Forelimb muscle (tissue), 1 donor: ENCODE results near the gene KRIT1. TPM values are rescaled to one million over a fixed set of nuclear protein-coding genes. Genes with fewer than 3 reads are reported as not detected.
"Not testable (repeated sequence)": the region's sequence is repeated elsewhere in the genome, so short reads cannot be mapped to it uniquely, and the experiment has no call there.

Source experiments
- DNase-seq: peaks from one replicate; pipeline ENCODE4 v3.0.0-alpha.2; 2013; ENCODE audit warnings: low read depth
- polyA plus RNA-seq: library from polyadenylated mRNA; unstranded; fragments of 120-200 nt; gene quantifications from one replicate; pipeline ENCODE4 v1.2.1, GENCODE V29; 2013; ENCODE audit not compliant: insufficient read length

Gene KRIT1
- polyA plus RNA-seq, 1 donor, result 23.9 TPM

DNA sequence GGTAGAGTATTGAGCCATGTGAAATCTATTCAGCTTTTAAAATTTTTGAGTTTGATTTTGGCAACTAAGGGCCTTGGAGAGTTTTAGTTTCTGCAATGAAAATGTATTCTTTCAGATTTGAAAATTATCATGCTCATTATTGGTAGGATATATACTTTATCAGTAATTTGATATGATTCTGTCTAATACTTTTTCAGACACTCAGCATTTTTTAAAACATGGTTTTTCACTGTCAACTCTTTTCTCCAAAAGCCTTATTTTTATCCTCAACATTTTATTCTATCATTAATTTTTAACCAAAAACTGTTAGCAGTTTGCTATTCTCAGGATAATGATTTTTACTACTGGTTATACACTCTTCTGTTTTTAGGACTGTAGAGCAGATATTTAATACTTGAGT lies 4.9 kb upstream of the KRIT1 start:
- no peak for DNase-seq

DNA sequence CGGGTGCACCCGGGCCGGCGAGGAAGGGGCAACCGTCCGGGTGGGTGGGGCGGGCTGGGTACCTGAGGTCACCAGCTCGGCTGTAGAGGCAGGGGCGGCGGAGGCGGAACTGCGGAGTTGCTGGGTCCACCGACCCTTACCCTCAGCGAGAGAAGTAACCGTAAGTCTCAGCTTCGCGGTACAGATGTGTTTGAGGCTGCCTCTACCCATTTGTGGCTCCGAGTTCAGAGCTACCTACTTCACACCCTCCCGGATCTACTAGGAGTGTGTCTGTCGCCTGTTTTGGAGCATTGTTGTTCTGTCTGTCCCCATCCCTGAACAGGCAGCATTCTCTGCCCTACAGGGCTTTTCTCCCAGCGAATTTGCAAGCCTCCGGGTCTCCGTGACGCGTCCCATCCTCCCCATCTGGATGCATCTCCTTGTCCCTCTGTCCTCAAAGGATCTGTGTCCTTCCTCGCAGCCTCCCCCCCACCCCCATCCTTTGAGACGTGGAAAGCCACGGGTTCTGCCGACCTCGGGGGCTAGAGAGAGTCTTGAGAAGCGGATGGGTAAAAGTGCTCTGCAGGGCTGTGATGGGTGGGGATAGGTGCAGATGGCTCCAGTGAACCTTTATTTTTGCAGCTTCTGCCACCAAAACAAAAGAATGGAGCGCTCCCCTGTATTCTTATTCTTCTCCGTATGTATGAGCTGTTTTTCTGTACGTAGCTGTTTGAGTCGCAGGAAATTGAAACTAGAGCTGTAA lies 817 bp upstream of the KRIT1 start:
- peak; percentile 4 for DNase-seq

DNA sequence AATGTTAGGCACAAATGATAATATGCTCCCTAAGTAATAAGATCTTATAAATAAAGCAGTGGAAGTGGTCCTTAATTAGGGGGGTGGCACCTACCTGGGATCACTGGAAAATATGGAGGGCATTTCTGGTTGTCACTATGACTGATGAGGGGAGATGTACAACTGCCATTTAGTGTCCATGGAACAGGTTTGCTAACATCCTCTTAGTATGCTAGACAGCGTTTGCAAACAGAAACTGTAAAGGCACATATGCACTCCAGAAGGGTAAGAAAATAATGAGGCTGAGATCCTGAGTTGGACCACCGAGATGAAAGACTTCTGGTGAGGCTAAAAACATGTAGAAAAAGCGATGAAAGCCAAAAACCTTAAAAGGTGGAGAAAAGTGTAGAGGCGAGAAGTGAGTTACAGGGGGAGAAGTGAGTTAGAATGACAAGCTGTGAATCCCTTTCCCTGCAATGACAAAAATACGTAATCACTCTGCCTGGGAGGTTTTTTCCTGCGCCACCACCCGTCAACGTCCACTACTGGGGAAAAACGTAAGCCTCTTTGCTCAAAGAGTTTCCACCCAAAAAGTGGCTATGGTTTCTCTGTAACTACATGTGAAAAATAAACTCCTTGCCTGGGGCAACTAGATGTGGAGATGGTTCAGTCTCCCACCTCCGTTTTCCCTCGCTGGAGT lies 767 bp downstream of the KRIT1 start:
- peak; percentile 6 for DNase-seq

DNA sequence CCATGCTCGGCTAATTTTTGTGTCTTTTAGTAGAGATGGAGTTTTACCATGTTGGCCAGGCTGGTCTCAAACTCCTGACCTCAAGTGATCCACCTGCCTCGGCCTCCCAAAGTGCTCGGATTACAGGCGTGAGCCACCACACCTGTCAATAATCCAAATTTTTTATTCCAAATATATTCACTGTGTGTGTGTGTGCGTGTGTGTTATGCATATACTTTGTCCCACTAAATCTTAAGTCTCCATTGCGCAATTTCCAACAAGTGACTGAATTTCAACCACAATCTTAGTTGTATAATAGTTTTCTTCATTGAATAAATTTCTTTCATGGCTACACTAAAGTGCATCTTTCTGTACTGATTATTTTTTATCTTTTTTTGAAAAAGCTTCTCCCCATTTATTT lies 2.7 kb downstream of the KRIT1 start:
- DNase-seq, result no peak

DNA sequence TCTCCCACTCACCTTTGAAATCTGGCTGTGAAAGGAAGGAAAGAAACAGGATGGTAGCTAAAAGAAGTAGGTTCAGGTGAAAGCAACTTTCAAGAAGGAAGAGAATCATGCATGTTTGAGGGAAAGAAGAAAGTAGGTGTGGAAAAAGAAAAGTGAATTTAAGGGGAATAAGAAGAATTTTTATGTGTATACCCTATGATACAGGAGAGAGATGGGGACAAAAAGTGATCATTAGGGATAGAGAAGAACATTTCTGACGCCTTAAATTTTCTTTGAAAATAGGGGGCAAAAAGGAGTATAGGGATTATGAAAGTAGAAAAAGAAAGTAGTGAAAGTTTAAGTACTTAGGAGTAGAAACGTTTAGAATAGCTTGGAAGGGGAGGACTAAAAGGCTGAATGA lies 15.2 kb downstream of the KRIT1 start:
- DNase-seq, result no peak

DNA sequence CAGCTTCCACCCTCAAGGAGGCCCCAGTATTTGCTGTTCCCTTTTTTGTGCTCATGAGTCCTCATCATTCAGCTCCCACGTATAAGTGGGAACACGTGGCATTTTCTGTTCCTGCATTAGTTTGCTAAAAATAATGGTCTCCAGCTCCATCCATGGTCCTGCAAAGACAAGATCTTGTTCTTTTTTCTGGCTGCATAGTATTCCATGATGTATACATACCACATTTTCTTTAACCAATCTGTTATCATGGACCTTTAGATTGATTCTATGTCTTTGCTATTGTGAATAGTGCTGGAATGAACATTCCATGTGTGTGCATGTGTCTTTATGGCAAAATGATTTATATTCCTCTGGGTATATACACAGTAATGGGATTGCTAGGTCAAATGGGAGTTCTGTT lies 17.0 kb downstream of the KRIT1 start:
- no peak for DNase-seq

DNA sequence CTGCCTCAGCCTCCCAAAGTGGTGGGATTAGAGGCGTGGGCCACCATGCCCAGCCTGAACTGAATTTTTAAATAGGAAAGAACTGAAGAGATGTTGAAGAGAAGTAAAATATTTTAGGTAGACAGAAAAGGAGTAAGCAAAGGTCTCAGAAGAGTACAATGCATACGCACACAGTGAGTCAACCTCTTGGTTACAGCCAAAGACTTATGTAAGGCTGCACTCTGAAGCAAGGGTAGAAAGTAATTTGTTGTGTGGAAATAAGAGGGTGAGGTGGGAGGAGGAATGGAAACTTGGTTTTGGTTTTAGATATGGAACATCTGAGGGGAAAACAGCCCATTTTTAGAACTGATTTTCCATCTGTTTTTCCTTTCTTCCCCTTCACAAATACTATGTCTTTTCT lies 17.6 kb downstream of the KRIT1 start:
- no peak for DNase-seq

DNA sequence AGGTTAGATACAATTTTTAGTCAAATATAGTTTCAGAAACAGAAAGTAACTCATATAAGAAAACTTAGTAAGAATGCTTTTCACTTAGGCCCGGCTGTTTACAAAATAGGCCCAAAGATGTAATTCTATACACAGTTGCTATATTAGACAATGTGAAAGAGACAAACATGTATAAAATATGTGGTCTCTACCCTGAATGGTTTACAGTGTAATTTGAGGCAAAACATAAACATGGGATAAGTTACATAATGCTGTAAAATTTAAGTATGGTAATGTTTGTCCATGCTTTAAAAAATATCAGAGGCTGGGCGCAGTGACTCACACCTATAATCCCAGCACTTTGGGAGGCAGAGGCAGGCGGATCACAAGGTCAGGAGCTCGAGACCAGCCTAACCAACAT lies 18.7 kb downstream of the KRIT1 start:
- DNase-seq, result no peak

DNA sequence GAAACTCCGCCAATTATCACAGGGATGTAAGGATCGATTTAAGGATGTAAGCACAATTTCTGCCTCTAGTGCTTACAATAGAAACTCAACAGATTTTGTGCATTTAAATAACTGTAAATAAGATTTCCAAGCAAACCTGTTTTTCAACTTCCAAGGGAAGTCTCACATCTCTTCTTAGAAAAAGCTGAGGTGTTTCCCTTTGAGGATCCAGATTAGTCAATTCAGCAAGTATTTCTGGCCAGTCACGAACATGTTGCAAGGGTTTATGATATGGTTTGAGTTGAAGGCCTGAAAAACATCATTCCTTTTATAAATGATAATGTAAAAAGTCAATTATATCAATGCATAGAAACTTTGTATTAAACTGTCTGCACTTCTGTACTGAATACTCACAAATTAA lies 23.9 kb downstream of the KRIT1 start:
- DNase-seq, result no peak

DNA sequence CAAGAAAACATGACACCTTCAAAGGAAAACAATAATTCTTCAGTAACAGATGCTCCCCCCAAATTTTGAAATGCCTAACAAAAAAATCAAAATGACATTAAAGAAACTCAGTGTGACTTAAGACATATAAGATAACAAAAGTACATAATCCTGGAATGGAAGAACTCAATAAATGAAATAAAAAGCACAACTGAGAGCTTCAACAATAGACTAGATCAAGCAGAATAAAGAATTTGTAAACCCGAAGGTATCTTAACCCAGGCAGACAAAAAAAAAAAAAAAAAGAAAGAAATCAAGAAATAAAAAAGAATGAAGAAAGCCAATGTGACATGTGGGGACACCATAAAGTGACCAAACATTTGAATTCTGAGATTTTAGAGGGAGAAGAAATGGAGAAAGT lies 39.0 kb downstream of the KRIT1 start:
- DNase-seq, result no peak

DNA sequence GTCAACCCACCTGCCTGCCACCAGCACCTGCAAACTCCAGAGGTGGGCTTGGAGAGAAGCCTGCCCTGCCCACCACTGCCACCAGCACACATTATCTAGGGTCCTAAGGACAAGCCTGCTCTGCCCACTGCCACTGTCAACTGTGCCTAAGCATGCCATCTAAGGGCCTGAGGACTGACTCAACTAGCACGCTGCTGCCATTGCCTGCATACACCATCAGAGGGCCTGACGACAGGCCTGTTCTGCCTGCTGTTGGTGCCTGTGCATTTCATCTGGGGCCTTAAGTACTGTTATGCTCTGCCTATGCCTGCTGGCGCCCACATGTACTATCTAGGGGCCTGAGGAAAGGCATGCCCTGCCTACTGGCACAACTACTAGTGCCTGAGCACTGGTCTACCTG lies 39.7 kb downstream of the KRIT1 start:
- no peak for DNase-seq

DNA sequence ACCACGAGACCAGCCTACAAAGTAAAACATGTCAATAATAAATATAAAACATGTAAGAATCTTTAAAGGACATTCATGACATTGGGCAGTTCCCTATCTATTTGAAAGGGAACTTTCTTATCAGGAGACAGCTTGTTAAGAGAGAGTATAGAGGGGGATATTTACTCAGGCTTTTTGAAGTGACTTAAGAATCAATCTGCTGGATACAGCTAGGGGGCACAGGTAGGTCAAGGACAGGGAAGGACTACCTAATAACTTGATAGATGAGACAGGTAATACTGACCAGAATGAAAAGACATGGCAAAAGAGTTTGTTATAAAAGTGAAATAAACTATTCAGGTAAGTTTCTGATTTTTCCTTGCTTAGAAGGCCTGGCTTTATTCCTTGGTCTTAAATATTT lies 44.9 kb downstream of the KRIT1 start:
- no peak for DNase-seq

DNA sequence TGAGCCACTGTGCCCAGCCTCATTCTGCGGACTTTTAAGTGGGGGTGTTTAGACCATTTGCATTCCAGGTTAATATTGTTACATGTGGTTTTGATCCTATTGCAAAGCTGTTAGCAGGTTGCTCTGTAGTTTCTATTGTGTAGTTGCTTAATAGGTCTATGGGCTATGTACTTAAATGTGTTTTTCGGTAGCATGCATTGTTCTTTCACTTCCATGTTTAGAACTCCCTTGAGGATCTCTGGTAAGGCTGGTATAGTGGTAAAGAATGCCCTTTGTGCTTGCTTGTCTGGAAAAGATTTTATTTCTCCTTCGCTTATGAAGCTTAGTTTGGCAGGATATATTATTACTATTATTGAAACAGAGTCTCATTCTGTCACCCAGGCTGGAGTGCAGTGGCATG lies 53.4 kb downstream of the KRIT1 start:
- DNase-seq, result no peak

DNA sequence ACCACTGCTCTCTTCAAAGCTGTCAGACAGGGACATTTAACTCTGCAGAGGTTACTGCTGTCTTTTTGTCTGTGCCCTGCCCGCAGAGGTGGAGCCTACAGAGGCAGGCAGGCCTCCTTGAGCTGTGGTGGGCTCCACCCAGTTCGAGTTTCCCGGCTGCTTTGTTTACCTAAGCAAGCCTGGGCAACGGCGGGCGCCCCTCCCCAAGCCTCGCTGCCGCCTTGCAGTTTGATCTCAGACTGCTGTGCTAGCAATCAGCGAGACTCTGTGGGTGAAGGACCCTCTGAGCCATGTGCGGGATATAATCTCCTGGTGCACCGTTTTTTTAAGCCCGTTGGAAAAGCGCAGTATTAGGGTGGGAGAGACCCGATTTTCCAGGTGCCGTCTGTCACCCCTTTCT lies 56.5 kb downstream of the KRIT1 start:
- DNase-seq, result not testable (repeated sequence)

DNA sequence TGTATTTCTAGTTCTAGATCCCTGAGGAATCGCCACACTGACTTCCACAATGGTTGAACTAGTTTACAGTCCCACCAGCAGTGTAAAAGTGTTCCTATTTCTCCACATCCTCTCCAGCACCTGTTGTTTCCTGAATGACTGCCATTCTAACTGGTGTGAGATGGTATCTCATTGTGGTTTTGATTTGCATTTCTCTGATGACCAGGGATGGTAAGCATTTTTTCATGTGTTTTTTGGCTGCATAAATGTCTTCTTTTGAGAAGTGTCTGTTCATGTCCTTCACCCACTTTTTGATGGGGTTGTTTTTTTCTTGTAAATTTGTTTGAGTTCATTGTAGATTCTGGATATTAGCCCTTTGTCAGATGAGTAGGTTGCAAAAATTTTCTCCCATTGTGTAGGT lies 61.4 kb downstream of the KRIT1 start:
- not testable (repeated sequence) for DNase-seq

DNA sequence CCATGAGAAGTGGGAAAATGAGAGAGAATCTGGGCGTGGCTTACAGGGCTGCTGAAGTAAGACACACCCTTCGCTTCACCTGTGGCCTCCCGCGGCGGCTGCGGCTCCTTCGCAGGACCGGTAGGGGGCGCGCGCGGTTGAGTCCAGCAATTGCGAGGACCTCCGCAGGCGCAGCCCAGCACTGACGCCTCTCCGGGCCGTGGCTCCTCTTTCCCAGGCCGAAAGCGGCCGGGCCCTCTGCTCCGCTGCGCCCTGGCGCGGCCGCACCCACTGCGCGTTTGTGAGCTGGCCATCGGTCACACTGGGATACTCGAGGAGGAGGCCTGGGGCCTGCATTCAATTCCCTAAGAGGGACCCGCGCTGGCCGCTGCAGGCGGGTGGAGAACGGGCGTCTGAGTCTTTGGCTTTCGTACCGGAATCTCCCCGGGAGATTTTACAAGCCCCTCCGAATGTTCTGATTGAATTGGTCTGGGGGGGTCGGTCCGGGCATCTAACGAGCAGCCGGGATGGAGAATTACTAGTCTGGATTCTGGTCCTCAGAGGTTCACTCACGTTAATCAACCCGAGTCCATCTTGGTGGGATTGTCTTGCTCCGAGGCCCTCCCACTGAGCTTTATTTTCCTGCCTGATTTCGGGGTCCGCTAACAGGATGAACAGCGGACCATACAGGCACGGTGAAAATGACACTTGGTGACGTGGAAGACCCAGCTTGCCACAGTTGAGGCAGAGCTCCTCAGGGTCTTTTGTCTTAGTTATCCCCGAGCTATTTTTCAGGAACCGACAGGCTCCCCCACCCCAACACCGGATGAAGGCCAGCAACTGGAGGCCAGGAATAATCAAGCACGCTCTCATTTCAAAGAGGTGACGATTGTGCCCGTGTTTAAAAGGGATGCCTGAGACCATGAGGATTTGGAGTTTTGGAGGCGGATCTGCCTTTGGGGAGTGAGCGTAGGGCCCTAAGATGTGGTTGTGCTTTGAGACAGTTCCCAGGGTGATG lies 66.5 kb downstream of the KRIT1 start, which contains the start of gene LRRD1:
Gene LRRD1 (minus strand): TSS at position 215 of the 997 bp plus-strand sequence. CDS start 13,940 bp downstream, outside the sequence.
- DNase-seq, result peak; percentile 32

DNA sequence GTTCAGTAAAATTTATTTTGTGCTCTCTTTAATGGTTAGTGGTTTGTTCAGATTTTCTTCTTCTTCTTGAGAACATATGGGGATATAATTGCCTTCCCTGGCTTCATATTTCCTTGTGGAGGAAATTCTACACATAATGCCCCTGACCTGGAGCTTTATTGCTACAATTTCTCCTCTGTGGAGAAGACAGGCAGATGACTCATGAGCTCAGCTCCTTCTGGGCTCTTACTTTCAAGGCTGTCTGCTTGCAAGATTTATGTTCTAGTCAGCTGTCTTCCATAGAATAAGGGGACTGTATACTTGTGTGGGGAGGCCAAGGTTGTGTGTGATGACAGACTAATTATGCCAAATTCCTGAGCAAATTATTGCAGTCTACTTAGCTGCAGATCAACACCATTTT lies 68.4 kb downstream of the KRIT1 start:
- no peak for DNase-seq

DNA sequence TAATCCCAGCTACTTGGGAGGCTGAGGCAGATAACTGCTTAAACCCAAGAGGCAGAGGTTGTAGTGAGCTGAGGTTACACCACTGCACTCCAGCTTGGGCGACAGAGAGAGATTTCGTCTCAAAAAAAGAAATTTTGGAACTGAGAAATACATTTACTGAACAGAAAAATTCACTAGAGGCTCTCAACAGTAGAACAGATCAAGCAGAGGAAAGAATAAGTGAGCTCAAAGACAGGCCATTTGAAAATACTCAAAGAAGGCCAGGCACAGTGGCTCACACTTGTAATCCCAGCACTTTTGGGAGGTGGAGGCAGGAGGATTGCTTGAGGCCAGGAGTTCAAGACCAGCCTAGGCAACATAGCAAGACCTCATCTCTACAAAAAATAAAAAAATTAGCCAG lies 76.2 kb downstream of the KRIT1 start:
- DNase-seq, result not testable (repeated sequence)

DNA sequence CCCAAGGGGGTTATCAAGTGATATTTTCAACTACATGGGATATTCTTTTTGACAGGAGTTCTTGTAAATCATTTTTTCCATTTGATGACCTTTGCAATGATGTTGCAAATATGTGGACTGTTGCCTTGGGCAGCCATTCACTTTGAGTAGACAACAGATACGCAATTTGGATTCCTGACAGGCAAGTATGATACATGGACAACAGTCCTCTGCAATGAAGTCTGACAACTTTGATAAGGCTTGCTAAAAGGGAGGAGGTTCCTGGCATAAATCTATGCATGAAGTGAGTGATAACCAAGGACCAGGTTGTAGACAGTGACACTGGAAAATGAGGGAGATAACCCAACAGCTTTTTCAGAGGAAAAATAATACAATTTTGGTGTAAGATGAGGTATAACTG lies 84.4 kb downstream of the KRIT1 start:
- no peak for DNase-seq

DNA sequence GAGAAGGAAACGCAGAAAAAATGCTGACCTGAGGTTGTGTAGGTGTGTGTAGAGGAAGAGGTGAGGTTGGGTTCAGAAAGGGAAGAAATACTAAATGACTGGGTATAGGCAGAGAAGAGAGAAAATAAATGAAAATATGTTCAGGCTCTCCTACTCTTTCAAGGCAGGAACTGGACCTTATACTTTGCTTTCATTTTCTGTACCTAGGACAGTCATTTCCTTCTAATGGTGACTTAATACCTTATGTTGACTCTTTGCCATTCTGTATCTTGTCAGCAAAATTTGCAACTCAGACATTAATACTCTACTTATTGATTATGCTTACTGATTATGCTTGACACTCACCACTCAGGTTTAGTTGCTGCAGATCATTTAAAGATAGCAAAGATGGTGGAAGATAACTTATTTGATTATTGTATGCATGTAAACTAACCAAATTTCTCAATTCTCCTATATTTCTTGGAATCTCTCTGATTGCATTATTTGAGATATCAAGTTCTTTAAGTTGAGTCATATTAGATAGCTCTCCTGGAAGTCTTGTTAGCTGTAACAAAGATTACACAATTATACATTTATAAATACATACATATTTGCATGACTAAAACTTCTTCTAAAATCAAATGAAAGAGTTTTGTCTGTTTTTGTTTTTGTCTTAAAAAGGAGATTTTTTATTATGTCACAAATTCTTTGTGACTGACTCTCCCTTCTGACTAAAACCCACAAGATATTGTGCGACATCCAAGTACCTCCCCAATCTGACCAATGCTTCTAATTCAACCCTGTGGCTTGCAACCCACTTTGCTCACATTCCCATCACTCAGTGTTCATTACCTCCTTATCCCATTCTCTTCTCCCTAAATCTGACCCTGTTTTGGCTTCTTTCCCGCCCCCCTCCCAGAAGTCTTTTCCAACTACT lies 86.8 kb downstream of the KRIT1 start:
- DNase-seq, result no peak

DNA sequence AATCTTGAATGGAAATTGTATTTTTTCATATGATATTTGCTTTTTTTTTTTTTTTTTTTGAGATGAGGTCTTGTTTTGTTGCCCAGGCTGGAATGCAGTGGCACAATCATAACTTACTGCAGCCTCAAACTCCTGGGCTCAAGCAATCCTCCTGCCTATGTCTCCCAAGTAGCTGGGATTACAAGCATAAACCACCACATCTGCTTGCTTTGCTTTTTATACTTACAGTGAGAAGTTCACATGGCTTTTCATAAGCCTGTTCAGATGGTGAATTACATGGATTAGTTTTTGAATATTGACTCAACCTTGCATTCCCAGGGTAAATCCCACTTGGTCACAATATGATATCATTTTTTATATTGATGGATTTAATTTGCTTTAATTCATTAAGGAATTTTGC lies 88.7 kb downstream of the KRIT1 start:
- no peak for DNase-seq
